Hematopoietic multipotent progenitor cell treated with erythropoietin and hydrocortisone succinate and interleukin-3 and kit ligand, for 6 days (in vitro differentiated cells): ENCODE results near the gene LCAT.
"Not testable (repeated sequence)": the region's sequence is repeated elsewhere in the genome, so short reads cannot be mapped to it uniquely, and the experiment has no call there.

Experiments
- DNase-seq: peaks from one replicate; pipeline ENCODE4 v3.0.0-alpha.2; 2015

LCAT gene

DNA sequence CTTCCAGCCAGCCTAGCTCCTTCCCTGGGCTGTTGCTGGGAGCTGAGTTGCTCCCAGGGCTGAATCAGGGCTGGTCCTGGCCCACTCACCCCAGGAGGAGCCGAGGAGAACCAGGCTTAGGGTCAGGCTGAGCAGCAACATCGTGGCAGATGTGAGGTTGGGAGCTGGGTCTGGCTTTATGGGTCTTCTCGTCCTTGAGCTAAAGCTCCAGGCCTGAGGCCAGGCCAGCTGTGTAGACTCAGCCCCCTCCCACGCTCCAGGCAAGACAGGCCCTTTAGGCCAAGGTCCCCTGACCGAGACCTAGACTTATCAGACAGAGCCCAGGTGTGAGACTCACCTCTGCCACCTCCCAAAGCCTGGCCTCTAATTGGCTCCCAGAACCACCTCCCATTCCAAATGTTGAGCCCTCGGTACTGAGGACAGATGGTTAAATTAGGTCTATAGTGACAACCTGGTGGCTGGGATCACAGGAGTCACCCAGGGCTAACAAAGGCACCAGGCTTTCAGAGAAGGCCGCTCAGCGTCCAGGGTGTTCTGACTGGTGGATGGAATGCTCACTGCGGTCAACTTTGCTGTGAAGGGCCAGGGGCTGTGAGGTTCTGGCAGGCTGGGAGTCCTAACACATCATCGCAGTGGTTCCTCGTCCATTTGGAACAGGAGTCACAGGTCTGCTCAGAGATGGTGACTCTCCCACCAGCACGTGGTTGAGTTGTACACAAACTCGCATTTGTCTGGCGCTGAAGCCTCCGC lies 12.0 kb downstream of the LCAT start, which contains the start of gene CTRL:
CTRL (minus strand) TSS at position 151 of the 750 bp plus-strand sequence; CDS start at position 141, 10 bp downstream.
- DNase-seq = no peak

DNA sequence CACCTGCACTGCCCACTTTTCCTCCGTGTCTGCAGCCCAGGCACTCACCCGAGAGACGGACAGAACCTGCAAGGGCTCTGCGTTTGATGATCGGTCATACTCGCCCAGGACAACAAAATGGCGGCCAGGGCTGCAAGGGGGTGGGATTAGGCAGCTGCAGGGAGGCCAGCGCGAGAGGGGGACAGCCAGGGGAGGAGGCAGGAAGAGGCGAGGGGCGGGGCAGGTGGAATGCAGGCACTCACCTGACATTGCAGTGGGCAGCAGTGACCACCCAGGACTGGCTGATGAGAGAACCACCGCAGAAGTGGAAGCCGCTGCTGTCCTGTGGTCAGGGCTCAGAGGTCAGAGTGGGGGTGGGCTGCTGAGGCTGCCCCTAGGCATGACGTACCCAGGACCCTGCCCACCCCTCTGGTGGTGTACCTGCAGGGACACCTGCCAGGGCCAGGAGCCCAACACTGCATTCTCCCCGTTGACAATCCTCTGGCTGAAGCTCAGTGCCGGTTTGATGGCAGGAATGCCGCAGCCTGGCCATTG lies 13.2 kb downstream of the LCAT start:
- no peak for DNase-seq

DNA sequence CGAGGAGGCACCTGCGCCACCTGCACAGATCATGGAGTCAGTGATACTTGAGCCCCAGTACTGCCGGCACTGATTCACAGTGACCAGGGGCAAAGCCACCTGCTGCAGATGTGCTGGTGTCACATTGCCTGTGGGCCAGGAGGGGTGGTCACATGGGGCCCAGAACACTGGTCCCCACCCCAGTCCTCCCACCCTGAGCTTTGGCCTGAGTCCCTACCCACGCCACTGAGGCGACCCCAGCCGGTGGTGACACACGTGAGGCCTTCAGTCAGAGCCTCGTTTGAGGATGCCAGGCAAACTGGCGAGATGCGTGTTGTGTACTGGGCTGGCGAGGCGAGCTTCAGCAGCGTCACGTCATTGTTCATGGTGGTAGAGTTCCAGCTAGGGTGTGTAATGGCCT lies 13.7 kb downstream of the LCAT start:
- DNase-seq = no peak

DNA sequence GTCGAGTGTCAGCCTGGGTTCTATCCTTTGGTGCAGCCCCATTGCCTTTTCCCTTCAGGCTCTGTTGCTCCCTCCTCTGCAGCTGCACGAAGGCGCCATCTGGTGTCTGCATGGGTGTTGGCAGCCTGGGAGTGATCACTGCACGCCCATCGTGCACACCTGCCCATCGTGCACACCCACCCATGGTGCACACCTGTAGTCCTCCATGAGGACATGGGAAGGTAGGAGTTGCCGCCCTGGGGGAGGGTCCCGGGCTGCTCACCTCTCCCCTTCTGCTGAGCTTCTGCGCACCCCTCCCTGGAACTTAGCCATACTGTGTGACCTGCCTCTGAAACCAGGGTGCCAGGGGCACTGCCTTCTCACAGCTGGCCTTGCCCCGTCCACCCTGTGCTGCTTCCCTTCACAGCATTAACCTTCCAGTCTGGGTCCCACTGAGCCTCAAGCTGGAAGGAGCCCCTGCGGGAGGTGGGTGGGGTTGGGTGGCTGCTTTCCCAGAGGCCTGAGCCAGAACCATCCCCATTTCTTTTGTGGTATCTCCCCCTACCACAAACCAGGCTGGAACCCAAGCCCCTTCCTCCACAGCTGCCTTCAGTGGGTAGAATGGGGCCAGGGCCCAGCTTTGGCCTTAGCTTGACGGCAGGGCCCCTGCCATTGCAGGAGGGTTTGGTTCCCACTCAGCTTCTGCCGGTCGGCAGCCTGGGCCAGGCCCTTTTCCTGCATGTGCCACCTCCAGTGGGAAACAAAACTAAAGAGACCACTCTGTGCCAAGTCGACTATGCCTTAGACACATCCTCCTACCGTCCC lies 15.2 kb downstream of the LCAT start:
- peak; percentile 85 for DNase-seq

DNA sequence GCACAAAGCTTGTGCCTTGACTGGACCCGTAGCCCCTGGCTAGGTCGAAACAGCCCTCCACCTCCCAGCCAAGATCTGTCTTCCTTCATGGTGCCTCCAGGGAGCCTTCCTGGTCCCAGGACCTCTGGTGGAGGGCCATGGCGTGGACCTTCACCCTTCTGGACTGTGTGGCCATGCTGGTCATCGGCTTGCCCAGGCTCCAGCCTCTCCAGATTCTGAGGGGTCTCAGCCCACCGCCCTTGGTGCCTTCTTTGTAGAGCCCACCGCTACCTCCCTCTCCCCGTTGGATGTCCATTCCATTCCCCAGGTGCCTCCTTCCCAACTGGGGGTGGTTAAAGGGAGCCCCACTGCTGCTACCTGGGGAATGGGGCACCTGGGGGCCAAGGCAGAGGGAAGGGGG lies 15.8 kb downstream of the LCAT start:
- DNase-seq = no peak

DNA sequence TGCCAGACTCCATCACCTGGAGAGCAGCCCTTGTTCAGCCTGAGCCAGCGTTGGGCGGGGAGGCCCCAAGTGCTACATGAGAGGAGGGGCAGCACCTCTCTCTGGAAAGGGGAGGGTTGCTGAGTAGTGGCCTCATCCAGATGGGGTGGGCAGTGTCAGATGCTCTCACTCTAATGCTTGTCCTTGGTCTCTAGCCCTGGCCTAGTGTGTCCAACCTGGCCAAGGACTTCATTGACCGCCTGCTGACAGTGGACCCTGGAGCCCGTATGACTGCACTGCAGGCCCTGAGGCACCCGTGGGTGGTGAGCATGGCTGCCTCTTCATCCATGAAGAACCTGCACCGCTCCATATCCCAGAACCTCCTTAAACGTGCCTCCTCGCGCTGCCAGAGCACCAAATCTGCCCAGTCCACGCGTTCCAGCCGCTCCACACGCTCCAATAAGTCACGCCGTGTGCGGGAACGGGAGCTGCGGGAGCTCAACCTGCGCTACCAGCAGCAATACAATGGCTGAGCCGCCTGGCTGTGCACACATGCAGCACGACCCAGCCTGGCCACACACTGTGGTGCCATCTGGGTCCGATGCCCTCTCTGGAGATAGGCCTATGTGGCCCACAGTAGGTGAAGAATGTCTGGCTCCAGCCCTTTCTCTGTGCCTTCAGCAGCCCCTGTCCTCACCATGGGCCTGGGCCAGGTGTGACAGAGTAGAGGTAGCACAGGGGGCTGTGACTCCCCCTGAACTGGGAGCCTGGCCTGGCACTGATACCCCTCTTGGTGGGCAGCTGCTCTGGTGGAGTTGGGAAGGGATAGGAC lies 16.6 kb downstream of the LCAT start:
- no peak for DNase-seq

DNA sequence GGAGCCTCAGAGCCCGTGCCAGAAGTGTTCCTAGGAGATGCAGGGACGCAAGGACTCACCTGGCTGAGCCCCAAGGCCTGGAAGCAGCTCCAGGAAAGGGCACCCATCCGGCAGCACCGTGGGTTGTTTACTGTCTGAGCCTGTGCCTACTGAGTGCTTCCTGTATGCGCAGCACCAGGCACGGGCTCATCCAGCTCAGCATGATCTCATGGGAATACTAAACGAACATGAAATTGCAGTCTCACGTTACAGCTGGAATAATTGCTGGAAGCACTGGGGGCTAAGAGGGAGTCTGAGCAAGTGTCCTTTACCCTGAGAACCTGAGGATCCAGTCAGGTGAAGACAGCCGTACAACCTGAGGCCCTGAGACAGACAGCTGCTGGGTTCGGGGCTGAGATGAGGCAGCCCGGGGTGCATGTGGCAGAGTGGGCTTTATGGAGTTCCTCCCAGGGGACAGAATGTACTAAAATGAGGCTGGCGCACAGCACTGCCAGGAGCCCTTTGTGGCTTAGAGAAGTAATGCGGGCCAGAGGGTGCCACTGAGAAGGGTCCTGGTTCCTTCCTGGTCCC lies 17.7 kb downstream of the LCAT start:
- DNase-seq = peak; percentile 31

DNA sequence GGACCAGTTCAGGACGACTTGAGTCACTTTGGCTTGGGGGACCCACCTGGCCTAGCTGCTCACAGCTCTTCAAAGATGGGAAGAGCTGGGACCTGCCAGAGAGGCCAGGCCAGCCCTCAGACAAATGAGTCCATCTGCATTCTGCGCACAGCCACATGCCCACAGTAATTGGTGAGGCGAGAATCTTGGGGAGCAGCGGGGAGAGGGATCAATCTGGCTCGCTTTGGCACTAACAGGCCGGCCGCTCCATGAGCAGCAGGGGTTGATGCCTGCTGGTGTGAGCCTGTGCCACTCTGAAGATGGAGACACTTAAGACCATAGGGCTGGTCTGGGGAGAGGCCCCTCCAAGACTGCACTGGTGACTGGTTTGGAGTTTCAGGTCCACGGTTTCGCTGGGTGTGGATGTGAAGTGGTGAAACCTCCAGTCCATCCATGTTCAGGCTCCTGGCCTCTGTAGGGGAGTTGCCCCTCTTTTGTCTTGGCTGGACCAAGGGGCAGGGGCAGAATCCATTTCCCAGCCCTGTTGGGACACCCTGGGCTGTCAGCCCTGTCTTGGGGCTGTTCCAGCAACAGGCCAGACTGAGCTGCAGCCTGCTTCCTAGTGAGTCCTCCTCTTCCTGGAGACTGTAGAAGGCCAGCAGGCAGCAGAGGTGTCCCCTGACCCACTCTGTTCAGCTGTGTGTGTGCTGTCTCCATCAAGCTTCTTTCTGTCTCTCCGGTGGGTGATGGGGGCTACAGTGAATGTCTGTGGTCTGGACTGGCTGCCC lies 19.6 kb downstream of the LCAT start:
- DNase-seq = no peak

DNA sequence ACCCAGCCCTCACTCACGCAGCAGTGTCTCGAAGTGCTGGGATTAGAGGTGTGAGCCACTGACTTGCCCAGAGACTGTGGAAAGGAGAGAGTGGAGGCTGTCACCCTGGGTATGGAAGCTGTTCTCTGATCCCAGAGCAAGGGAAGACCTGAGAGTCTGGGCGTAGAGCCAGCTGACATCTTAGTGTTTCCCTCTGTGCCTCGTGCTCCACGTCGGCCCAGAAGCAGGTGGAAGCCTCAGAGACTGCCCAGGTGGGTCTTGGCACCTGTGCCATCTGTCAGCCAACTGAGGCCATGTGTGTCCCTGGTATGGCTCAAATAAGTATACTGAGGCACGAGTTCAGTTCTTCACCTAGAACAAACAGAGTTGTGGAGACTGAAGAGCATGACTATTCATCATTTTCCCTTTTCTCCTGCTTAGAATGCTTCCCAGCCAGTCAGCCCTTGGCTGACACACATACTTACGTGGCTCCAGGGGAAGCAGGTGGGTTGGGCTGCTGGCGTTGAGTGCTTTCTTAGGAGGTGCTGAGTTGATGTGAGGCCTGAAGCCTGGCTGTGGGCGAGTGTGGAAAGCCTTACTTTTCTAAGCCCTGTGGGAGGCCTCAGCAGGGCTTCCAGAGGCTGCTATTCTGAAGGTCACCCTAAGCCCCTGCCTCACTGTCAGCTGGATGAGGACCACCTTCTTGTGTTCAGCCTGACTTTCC lies 20.4 kb downstream of the LCAT start:
- no peak for DNase-seq

DNA sequence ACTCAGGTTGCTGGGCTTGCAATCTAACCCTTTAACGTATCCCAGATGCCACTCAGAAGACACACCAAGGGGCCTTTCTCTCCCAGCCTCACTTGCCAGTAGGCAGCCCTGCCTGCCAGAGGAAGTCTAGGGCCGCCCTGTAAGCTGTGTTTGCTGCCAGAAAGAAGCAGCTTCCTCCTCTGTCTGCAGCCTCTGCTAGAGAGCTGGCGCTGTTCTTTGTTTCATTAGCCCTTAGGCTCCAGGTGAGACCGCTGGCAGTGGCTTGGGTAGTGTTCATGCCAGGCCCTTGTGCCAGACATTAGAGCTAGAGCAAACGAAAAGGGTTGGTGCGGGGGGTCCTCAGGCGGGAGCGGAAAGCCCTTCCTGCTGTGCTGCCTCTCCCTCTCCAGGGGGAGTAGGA lies 21.2 kb downstream of the LCAT start:
- DNase-seq = no peak

DNA sequence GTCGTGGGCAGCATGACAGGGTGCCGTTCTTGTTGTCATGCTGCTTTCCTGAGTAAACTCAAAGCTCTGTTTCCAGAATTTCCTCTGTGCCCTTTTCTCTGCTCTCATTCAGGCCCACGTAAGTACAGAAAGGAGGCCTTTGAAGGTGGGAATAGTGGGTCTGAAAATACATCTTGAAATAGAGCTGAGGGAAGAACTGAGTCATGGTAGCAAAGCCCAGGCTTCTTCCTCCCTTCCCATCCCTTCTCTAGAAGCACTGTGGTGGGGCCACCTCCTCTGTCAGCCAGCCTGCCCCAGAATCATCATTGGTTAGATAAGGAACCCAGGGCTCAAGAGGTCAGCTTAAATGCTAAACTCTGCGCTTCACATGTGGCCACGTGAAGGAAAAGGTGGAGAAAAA lies 21.7 kb downstream of the LCAT start:
- no peak for DNase-seq

DNA sequence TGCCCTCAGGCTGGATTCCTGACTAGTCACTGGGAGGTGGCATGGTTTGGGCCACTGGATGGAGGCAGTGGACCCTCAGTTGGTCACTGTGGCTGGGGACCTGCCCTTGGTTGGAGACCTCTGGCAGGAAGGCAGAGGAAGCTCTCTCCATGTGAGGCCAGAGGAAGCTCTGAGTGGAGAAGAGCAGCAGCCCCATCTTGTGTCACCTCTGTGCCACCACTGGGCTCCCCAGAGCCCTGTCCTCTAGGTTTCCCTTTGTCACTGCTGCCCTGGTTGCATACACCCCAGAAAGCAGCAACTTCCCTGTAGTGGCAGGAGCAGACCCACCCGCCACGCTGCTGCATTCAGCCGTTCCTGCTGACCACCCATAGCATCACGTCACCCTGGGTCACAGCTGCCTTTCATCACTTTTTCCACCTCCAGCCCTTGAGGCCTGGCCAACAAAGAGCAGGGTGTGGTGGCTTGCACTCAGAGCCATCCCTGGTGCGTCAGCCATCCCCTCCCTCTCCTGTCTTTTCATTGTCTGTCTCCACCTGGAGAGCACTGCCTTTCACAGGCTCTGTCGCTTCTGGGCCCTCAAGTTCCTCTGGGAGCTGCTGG lies 24.2 kb downstream of the LCAT start:
- no peak for DNase-seq

DNA sequence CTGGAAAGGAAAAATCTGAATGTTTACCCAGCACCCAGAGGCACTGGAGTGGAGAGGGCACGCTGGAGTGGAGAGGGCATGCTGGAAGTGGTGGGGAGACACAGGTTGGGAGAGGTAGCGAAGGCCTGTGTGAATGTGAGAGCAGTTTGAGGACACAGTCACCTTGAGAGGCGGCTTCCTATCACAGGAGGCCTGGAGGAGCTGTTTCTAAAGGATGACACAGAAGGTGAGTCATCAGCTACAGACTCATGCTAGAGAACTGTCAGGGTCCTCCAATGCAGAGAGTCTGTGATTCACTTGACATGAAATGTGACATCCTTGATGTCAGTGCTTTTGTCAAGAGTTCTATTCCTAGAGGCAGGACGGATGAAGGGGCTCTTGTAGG lies 26.1 kb downstream of the LCAT start:
- DNase-seq = no peak

DNA sequence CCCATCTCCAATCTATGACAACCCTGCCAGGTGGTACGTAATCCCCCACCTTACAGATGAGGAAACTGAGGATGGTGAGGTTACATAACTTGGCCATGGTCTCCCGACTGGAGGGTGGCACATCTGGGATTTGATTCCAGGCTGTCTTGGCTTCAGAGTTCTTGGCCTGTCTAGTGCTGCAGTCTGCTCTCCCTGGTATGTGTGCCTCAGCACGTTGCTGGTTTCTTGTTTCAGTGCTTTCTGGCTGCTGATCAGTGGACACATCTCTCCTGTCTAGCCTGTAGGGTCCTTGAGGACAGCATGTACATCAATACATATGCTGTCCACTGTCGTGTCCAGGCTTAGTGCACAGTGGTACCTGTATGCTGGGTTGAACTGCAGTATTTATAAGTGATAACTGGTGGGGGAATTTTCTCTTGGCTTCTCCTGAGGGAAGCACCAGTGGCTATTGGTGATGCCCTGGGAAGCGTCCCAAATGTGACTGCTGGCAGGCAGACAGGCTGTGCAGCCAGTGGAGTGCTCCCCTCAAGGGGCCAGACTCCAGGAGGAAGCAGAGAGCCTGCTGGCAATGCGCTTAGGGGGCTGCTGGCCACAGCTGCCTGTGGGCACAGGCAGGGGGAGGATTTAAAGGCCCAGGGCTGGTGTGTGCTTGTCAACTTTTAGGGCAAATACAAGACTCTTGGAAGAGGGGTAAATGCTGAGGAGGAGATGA lies 26.6 kb downstream of the LCAT start:
- no peak for DNase-seq

DNA sequence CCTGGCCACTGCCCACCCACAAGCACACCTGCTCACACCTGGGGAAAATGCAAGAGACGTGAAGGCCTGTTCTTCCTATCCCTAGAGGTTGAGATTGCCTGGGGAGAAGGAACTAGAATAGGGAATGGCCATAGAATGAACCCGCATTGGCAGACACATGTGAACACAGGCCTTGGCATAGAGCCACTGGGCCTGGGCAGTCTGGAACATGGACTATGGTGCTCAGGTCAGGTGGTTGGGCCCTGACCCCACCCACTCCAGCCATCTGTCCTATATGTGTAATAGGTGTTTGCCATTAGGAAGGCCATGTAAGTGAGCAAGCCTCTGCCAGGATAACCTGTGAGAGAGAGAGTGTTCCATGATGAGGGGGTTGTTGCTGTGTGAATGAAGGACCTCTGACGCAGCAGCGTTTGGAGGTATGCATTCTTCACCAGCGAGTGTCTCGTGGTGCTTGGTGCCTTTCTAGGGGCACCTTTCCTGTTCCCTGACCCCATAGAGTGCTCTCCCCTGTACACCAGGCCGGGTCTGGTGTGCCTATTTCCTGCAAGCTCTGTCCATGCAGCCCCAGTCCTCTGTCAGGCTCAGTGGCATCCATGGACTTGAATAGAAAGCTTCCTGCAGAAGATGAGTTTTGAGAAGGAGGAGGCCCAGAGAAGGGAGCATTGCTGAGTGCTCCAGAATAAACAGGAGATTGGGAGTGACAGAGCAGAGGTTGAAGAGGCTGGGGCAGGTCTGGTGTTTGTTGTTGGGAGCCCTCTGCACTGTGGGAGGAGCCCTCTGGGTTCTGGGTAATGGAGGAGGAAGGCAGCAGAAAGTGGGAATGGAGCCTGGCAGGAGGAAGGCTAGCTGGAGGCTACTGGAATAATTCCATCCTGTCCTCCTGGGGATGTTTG lies 27.8 kb downstream of the LCAT start:
- DNase-seq = no peak

DNA sequence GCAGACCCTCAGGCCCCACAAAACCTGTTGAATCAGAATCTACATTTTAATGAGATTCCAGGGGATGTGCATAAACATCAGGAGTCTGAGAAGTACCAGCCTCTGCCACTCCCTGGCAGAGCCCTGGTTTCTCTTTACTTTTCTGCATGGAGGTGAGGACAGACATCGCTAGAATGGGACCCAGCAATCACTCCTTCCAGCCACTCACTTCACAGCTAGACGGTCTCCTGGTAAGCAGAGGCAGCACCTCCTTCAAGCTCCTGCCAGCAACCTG lies 28.5 kb downstream of the LCAT start:
- DNase-seq = not testable (repeated sequence)

DNA sequence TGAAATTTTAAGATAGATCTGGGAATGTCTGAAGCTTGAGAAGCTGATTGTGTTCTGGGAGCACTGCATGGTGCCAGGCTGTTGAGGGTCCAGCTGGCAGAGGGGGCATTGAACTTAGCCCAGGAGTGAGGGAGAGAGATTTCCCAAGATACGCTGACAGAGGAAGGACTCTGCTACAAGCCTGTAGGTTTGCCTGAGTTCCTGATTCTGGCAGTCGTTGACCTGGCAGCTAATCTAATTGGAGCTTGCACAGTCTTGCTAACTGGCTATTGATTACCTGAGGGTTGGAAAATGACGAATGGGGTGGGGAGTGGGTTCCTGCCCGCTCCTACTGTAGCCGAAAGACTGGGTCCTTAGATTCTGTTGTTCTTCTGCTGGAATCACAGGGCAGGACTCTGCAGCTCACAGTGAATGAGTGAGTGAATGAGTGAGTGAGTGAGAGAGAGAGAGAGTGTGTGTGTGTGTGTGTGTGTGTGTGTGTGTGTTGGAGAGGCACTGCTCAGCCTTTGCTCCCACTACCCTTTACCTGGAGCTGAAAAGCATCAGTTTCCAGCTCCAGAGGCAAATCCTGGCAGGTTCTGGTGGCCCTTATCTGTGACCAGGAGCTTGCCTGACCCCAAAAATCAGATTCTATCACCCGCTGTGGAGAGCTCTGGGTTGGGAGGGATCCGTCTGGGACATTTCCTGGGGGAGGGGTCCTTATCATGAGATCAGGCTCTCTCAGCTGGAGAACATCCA lies 29.0 kb downstream of the LCAT start:
- no peak for DNase-seq

DNA sequence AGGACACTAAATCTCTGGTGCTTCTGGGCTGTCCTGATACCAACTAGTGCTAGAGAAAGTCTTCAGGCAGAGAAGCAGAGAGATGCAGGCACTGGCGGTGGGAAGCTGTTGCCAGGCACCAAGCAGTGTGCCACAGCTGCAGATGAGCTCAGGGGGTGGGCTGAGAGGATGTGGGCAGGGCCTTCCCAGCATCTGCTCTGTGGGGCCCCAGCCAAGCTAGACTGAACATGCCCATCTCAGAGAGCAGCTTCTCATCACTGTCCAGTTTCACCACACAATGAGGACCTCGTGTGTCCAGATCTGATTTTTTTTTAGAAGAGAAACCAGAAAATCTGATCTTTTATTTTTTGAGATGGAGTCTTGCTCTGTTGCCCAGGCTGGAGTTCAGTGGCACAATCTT lies 33.8 kb downstream of the LCAT start:
- DNase-seq = no peak
